Common myeloid progenitor, CD34-positive (primary cell): ENCODE results near the gene HES6.

Experiments used
- CTCF ChIA-PET: fragments of 350-600 bp; sonication (Branson Sonifier 250); formaldehyde crosslinking; loops from one replicate; lab custom pipeline; 2021; ENCODE audit warnings: antibody characterized with exemption; lab: Charles Lee
- POLR2A ChIA-PET: fragments of 350-600 bp; sonication (Branson Sonifier 250); formaldehyde crosslinking; loops from one replicate; lab custom pipeline; 2021; ENCODE audit warnings: antibody characterized with exemption; lab: Charles Lee
- DNase-seq, 3 donors: peaks; one replicate each; pipeline versions ENCODE4 v3.0.0 to v3.0.0-alpha.2; 2013
- H3K27ac ChIP-seq, 2 experiments: 1 replicate in 1 of 2; 2 replicates in 1 of 2; pipeline ENCODE4 v1.7.0; 2013; ENCODE audit warnings: inconsistent platforms in 2 of 2, low read length in 2 of 2, mild to moderate bottlenecking in 2 of 2, low read depth in 1 of 2, moderate library complexity in 1 of 2; ENCODE audit not compliant: severe bottlenecking in 2 of 2, insufficient read depth in 1 of 2, poor library complexity in 1 of 2
- H3K27me3 ChIP-seq, 5 experiments: replicated peaks in 2 of 5; 1 replicate in 3 of 5; 2 replicates in 2 of 5; pipeline versions ENCODE4 v1.6.1 to v1.7.0; 2013; ENCODE audit warnings: low read length in 4 of 5, mild to moderate bottlenecking in 2 of 5, moderate library complexity in 2 of 5, inconsistent platforms in 1 of 5; ENCODE audit not compliant: insufficient read depth in 5 of 5, control insufficient read depth in 4 of 5
- H3K36me3 ChIP-seq, 4 experiments: 1 replicate in 2 of 4; 2 replicates in 2 of 4; pipeline versions ENCODE4 v1.6.1 to v1.7.0; 2013; ENCODE audit warnings: low read length in 3 of 4, control low read depth in 1 of 4, mild to moderate bottlenecking in 1 of 4; ENCODE audit not compliant: control insufficient read depth in 4 of 4, insufficient read depth in 4 of 4
- H3K4me1 ChIP-seq, 4 experiments: 1 replicate in 3 of 4; 2 replicates in 1 of 4; pipeline versions ENCODE4 v1.6.1 to v1.7.1; 2013; ENCODE audit warnings: low read length in 3 of 4, mild to moderate bottlenecking in 3 of 4, control low read depth in 1 of 4, inconsistent platforms in 1 of 4, moderate library complexity in 1 of 4; ENCODE audit not compliant: control insufficient read depth in 4 of 4, insufficient read depth in 4 of 4; ENCODE audit errors: control extremely low read depth in 1 of 4
- H3K4me3 ChIP-seq, 7 experiments: 1 replicate in 4 of 7; 2 replicates in 3 of 7; pipeline versions ENCODE4 v1.5.1 to v1.7.0; 2013; ENCODE audit warnings: mild to moderate bottlenecking in 7 of 7, low read length in 6 of 7, moderate library complexity in 6 of 7, inconsistent platforms in 2 of 7, low read depth in 2 of 7, control low read depth in 1 of 7; ENCODE audit not compliant: insufficient read depth in 4 of 7, control insufficient read depth in 1 of 7; ENCODE audit errors: extremely low read depth in 1 of 7
- H3K9me3 ChIP-seq, 5 experiments: 1 replicate in 4 of 5; 2 replicates in 1 of 5; pipeline versions ENCODE4 v1.6.1 to v1.7.1; 2013; ENCODE audit warnings: low read length in 4 of 5, mild to moderate bottlenecking in 2 of 5, inconsistent platforms in 1 of 5, low read depth in 1 of 5, moderate library complexity in 1 of 5; ENCODE audit not compliant: control insufficient read depth in 4 of 5, insufficient read depth in 2 of 5; ENCODE audit errors: control extremely low read depth in 1 of 5
- WGBS: methylation state at CpG from one replicate; pipeline ENCODE4 v1.1.5; 2013; ENCODE audit not compliant: insufficient coverage; 5-methylcytosine and 5-hydroxymethylcytosine counted together

Gene HES6

GRCh38 chr2:238235856-238236255 lies 4.0 kb downstream of the HES6 start:
- DNase-seq = no peak
- Histone ChIP-seq H3K27me3 (peaks cover 12 to 68% (median 28%) of the 10 kb centered on the region in 5 experiments), H3K36me3 (no peaks in the 10 kb centered on the region), H3K9me3 (peaks cover 0 to 5% (median 0%) of the 10 kb centered on the region in 5 experiments), H3K4me3 (no peak overlapping the region), H3K4me1 (peaks cover 0 to 29% (median 27%) of the 10 kb centered on the region in 4 experiments), H3K27ac (no peak overlapping the region)
- POLR2A ChIA-PET = no interaction called here
- WGBS = 99% methylated on average over 7 of the region's 7 CpGs
- CTCF ChIA-PET = interaction anchor here (0.9 kb wide), 1 partner anchor 14 kb away, joined by 4 read pairs; no protein-coding TSS in a partner anchor

GRCh38 chr2:238235331-238235732 lies 4.5 kb downstream of the HES6 start:
- CTCF ChIA-PET = no interaction called here

GRCh38 chr2:238233625-238234024 lies 6.2 kb downstream of the HES6 start:
- peaks cover 12 to 67% (median 24%) of the 10 kb centered on the region in 5 experiments for H3K27me3 ChIP-seq
- no peak overlapping the region for H3K27ac ChIP-seq
- ChIA-PET POLR2A (no interaction called here), CTCF (interaction anchor here (0.5 kb wide), 1 partner anchor 11 kb away, joined by 3 read pairs; no protein-coding TSS in a partner anchor)
- DNase-seq = no peak
- no peak overlapping the region for H3K4me3 ChIP-seq
- 92% methylated on average over 5 of the region's 12 CpGs for WGBS
- no peaks in the 10 kb centered on the region for H3K9me3 ChIP-seq
- peaks cover 0 to 14% (median 13%) of the 10 kb centered on the region in 4 experiments for H3K4me1 ChIP-seq
- H3K36me3 ChIP-seq = no peaks in the 10 kb centered on the region

More at GRCh38 chr2:238235331-238235732, 4.5 kb downstream of the HES6 start:
- H3K27ac ChIP-seq = no peak overlapping the region
- H3K9me3 ChIP-seq = peaks cover 0 to 5% (median 0%) of the 10 kb centered on the region in 5 experiments
- peaks cover 12 to 69% (median 28%) of the 10 kb centered on the region in 5 experiments for H3K27me3 ChIP-seq
- POLR2A ChIA-PET = no interaction called here
- 90% methylated on average over 11 of the region's 11 CpGs for WGBS
- peaks cover 0 to 27% (median 24%) of the 10 kb centered on the region in 4 experiments for H3K4me1 ChIP-seq
- no peak overlapping the region for H3K4me3 ChIP-seq
- H3K36me3 ChIP-seq = no peaks in the 10 kb centered on the region
- DNase-seq = peak in 2 of 3 donors; percentile 34 to 54

GRCh38 chr2:238231809-238232208 lies 8.0 kb downstream of the HES6 start:
- H3K4me3 ChIP-seq = peak overlapping the region in 3 of 7 experiments; percentile 38 to 67 (median 64)
- no peak for DNase-seq
- 63% methylated on average over 21 of the region's 21 CpGs for WGBS
- H3K27ac ChIP-seq = no peak overlapping the region
- H3K4me1 ChIP-seq = peaks cover 0 to 14% (median 13%) of the 10 kb centered on the region in 4 experiments
- no peaks in the 10 kb centered on the region for H3K36me3 ChIP-seq
- CTCF ChIA-PET = no interaction called here
- POLR2A ChIA-PET = no interaction called here
- H3K27me3 ChIP-seq = peaks cover 6 to 51% (median 8%) of the 10 kb centered on the region in 5 experiments
- H3K9me3 ChIP-seq = no peaks in the 10 kb centered on the region

GRCh38 chr2:238231251-238231793 lies 8.5 kb downstream of the HES6 start:
- DNase-seq = peak; percentile 79 to 91 (median 91)
- Histone ChIP-seq H3K27me3 (peaks cover 3 to 46% (median 6%) of the 10 kb centered on the region in 5 experiments), H3K36me3 (no peaks in the 10 kb centered on the region), H3K4me3 (peak overlapping the region in 6 of 7 experiments; percentile 36 to 68 (median 60)), H3K27ac (no peak overlapping the region), H3K9me3 (no peaks in the 10 kb centered on the region), H3K4me1 (peaks cover 0 to 14% (median 13%) of the 10 kb centered on the region in 4 experiments)
- ChIA-PET POLR2A (no interaction called here), CTCF (no interaction called here)
- WGBS = under 1% methylated on average over 38 of the region's 46 CpGs

GRCh38 chr2:238230699-238231098 lies 9.1 kb downstream of the HES6 start:
- ChIA-PET CTCF (no interaction called here), POLR2A (no interaction called here)
- Histone ChIP-seq H3K27ac (no peak overlapping the region), H3K36me3 (peaks cover 0 to 2% (median 0%) of the 10 kb centered on the region in 4 experiments), H3K9me3 (no peaks in the 10 kb centered on the region), H3K4me1 (peaks cover 0 to 14% (median 13%) of the 10 kb centered on the region in 4 experiments), H3K27me3 (peaks cover 3 to 40% (median 6%) of the 10 kb centered on the region in 5 experiments), H3K4me3 (peak overlapping the region in 5 of 7 experiments; percentile 38 to 68 (median 64))
- DNase-seq = no peak
- WGBS = 76% methylated on average over 4 of the region's 5 CpGs

- ChIA-PET CTCF (no interaction called here), POLR2A (no interaction called here)
- WGBS = 100% methylated on average over 3 of the region's 4 CpGs
- Histone ChIP-seq H3K27ac (no peak overlapping the region), H3K27me3 (peaks cover 0 to 32% (median 0%) of the 10 kb centered on the region in 5 experiments), H3K9me3 (no peaks in the 10 kb centered on the region), H3K4me3 (no peak overlapping the region), H3K4me1 (peaks cover 0 to 11% (median 9%) of the 10 kb centered on the region in 4 experiments), H3K36me3 (peaks cover 0 to 5% (median 0%) of the 10 kb centered on the region in 4 experiments)
- no peak for DNase-seq
These were observed 11.1 kb downstream of the HES6 start for GRCh38 chr2:238228700-238229099.
